GM23338 (cell line): ENCODE measurements around the gene NKAIN2. TPM values are rescaled to one million over a fixed set of nuclear protein-coding genes. Genes with fewer than 3 reads are reported as not detected.
"Not testable (repeated sequence)": the region's sequence is repeated elsewhere in the genome, so short reads cannot be mapped to it uniquely, and the experiment has no call there.

ENCODE experiments used
- ATAC-seq: fragments of 200-7000 bp; cut with Tn5 transposase; 3 replicates; pipeline ENCODE4 v1.9.1; 2020
- DNase-seq: peaks from one replicate; pipeline ENCODE4 v3.0.0-alpha.2; 2015; ENCODE audit warnings: low spot score
- H2AFZ ChIP-seq: fragments of 200-600 bp; sonication (generic); 2 replicates; pipeline ENCODE4 v1.8.0; 2016; ENCODE audit warnings: antibody characterized with exemption, mild to moderate bottlenecking, moderate library complexity
- H3F3A ChIP-seq: fragments of 200-600 bp; sonication (generic); replicated peaks from 2 replicates; pipeline ENCODE4 v1.8.0; 2017; ENCODE audit warnings: antibody characterized with exemption, mixed run types, low read depth
- H3K27ac ChIP-seq: fragments of 200-600 bp; sonication (generic); 2 replicates; pipeline ENCODE4 v1.6.1; 2016; ENCODE audit warnings: low read depth
- H3K27me3 ChIP-seq: fragments of 200-600 bp; sonication (generic); 2 replicates; pipeline ENCODE4 v1.8.0; 2016; ENCODE audit warnings: mild to moderate bottlenecking, mixed run types, moderate library complexity; ENCODE audit not compliant: insufficient read depth
- H3K36me3 ChIP-seq: fragments of 200-600 bp; sonication (generic); 2 replicates; pipeline ENCODE4 v1.8.0; 2016; ENCODE audit warnings: mild to moderate bottlenecking; ENCODE audit not compliant: insufficient read depth
- H3K4me1 ChIP-seq: fragments of 200-600 bp; sonication (generic); 2 replicates; pipeline ENCODE4 v1.8.0; 2016; ENCODE audit warnings: mild to moderate bottlenecking, moderate library complexity; ENCODE audit not compliant: insufficient read depth
- H3K4me2 ChIP-seq: fragments of 200-600 bp; sonication (generic); 2 replicates; pipeline ENCODE4 v1.7.1; 2017; ENCODE audit warnings: mixed run types
- H3K4me3 ChIP-seq: fragments of 200-600 bp; sonication (generic); 2 replicates; pipeline ENCODE4 v1.6.1; 2016; ENCODE audit warnings: mixed run types
- H3K79me2 ChIP-seq: fragments of 200-600 bp; sonication (generic); replicated peaks from 2 replicates; pipeline ENCODE4 v1.8.0; 2017; ENCODE audit warnings: mild to moderate bottlenecking; ENCODE audit not compliant: insufficient read depth
- H3K9me2 ChIP-seq: fragments of 200-600 bp; sonication (generic); 2 replicates; pipeline ENCODE4 v1.8.0; 2017; ENCODE audit not compliant: insufficient read depth
- H4K20me1 ChIP-seq: fragments of 200-600 bp; sonication (generic); replicated peaks from 2 replicates; pipeline ENCODE4 v1.8.0; 2017; ENCODE audit warnings: mild to moderate bottlenecking; ENCODE audit not compliant: insufficient read depth
- H3K27ac Mint-ChIP-seq: 2 replicates; pipeline ENCODE4 v1.8.0; 2020; ENCODE audit warnings: inconsistent platforms, mild to moderate bottlenecking, moderate library complexity, mixed read lengths
- H3K27me3 Mint-ChIP-seq: 3 replicates; pipeline ENCODE4 v1.8.0; 2022; ENCODE audit warnings: low read depth, mild to moderate bottlenecking, moderate library complexity, mixed read lengths, inconsistent platforms; ENCODE audit not compliant: insufficient read depth, poor library complexity
- H3K36me3 Mint-ChIP-seq: 3 replicates; pipeline ENCODE4 v1.8.0; 2021; ENCODE audit warnings: low read depth, mild to moderate bottlenecking, inconsistent platforms, moderate library complexity, mixed read lengths
- H3K4me1 Mint-ChIP-seq: 3 replicates; pipeline ENCODE4 v1.8.0; 2020; ENCODE audit warnings: mild to moderate bottlenecking, inconsistent platforms, mixed read lengths
- H3K4me3 Mint-ChIP-seq: 3 replicates; pipeline ENCODE4 v1.8.0; 2021; ENCODE audit warnings: moderate library complexity, mild to moderate bottlenecking, inconsistent platforms, mixed read lengths
- H3K9me3 Mint-ChIP-seq: 3 replicates; pipeline ENCODE4 v1.8.0; 2020; ENCODE audit warnings: moderate library complexity, mild to moderate bottlenecking, inconsistent platforms, mixed read lengths
- EZH2phosphoT487 ChIP-seq: fragments of 200-600 bp; sonication (generic); IDR thresholded peaks from one replicate; pipeline ENCODE4 v1.8.1; 2018; ENCODE audit warnings: antibody characterized with exemption; ENCODE audit not compliant: unreplicated experiment
- JUNB ChIP-seq: IDR thresholded peaks from one replicate; pipeline ENCODE4 v1.6.1; 2016; ENCODE audit warnings: antibody characterized with exemption; ENCODE audit not compliant: unreplicated experiment
- NANOG ChIP-seq: IDR thresholded peaks from 2 replicates; pipeline ENCODE4 v1.6.1; 2016; ENCODE audit warnings: antibody characterized with exemption, borderline replicate concordance
- ZNF114 ChIP-seq: fragments of 250-450 bp; sonication (Bioruptor Pico); IDR thresholded peaks from 2 replicates; pipeline ENCODE4 v1.5.0; 2020; ENCODE audit warnings: mild to moderate bottlenecking, moderate library complexity
- ZNF331 ChIP-seq: fragments of 250-450 bp; sonication (Bioruptor Pico); IDR thresholded peaks from 2 replicates; pipeline ENCODE4 v1.5.0; 2020; ENCODE audit warnings: low read depth, mild to moderate bottlenecking, moderate library complexity
- polyA plus RNA-seq: library from polyadenylated mRNA; unstranded; fragments of >200 nt; fragmentation: Nextera tagmentation; extraction: Ambion mirVana; gene quantifications from 2 replicates; pipeline ENCODE4 v1.2.1, GENCODE V29; 2016
- total RNA-seq: library from RNA; depleted of rRNA; stranded (reverse); fragments of >200 nt; shearing (Covaris generic); gene quantifications from 2 replicates; pipeline ENCODE4 v1.2.3, GENCODE V29; 2014
- TF ChIP-seq, protein P1 (sequence below), 2 experiments: fragments of 200-600 bp in 1 of 2; sonication (generic) in 1 of 2; conservative IDR thresholded peaks; 2 replicates each; pipeline versions ENCODE4 v1.5.1 to v1.6.1; 2016 to 2017; ENCODE audit warnings: antibody characterized with exemption in 2 of 2, low read depth in 2 of 2, mild to moderate bottlenecking in 2 of 2, moderate library complexity in 1 of 2
- TF ChIP-seq, protein P2 (sequence below): fragments of 250-450 bp; sonication (Bioruptor Pico); IDR thresholded peaks from 2 replicates; pipeline ENCODE4 v1.5.0; 2020; ENCODE audit warnings: mild to moderate bottlenecking, moderate library complexity
- TF ChIP-seq, protein P3 (sequence below): IDR thresholded peaks from one replicate; pipeline ENCODE4 v1.6.1; 2018; ENCODE audit warnings: antibody characterized with exemption; ENCODE audit not compliant: unreplicated experiment

The NKAIN2 gene
- total and polyA plus RNA-seq, 2 experiments from 2014 or later, result 0.39 to 1.1 TPM

DNA sequence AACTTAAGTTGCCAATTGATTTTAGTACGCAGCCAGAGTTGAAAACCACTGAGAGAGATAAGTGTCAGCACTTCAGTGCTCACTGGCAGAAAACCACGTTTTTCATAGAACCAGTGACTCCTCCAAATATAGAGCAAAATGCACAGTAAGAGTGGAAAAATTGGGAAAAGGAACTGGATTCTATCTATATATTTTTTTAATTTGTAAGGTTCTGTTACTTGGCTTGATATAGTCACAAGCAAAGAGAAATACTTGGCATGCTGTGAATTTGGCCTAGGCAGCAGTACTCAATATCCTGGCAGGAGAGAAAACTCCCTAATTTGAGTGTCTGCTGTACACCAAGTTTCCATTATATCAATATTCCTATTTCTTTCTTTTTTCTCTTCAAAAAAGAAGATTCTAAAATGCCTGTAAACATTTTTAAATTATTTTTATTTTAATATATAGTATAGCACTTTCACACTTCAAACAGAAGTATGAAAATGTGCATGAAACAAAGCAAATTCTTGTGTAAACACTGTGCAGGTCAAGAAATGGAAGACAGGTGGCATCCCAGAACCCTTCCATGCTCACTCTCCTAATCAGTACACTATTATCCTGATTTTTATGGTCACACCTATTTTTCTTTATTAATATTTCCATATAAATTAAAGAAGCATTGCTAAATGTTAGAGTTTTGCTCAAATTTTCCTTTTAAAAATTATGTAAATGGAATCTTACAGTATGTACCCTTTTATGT, 596.8 kb downstream of the NKAIN2 start:
- Mint-ChIP-seq H3K27me3 (no peaks in the 10 kb centered on the region), H3K36me3 (no peaks in the 10 kb centered on the region), H3K4me1 (no peaks in the 10 kb centered on the region), H3K9me3 (no peaks in the 10 kb centered on the region), H3K4me3 (no peak overlapping the region), H3K27ac (no peak overlapping the region; the same call in 1 of the 2 replicates)
- Histone ChIP-seq H2AFZ (no peak overlapping the region), H3K27ac (no peak overlapping the region), H3K4me3 (no peak overlapping the region), H3K9me2 (no peaks in the 10 kb centered on the region), H3K27me3 (no peaks in the 10 kb centered on the region), H3K4me2 (no peak overlapping the region), H3K4me1 (no peaks in the 10 kb centered on the region), H3K79me2 (no peaks in the 10 kb centered on the region), H4K20me1 (no peaks in the 10 kb centered on the region), H3F3A (no peaks in the 10 kb centered on the region), H3K36me3 (no peaks in the 10 kb centered on the region)
- ATAC-seq (no peak), DNase-seq (no peak)
- TF ChIP-seq ZNF331 (CRISPR knock-in tag) (no peak), JUNB (no peak), EZH2phosphoT487 (no peak), ZNF114 (no peak), NANOG (no peak)
- TF ChIP-seq, protein P1, sequence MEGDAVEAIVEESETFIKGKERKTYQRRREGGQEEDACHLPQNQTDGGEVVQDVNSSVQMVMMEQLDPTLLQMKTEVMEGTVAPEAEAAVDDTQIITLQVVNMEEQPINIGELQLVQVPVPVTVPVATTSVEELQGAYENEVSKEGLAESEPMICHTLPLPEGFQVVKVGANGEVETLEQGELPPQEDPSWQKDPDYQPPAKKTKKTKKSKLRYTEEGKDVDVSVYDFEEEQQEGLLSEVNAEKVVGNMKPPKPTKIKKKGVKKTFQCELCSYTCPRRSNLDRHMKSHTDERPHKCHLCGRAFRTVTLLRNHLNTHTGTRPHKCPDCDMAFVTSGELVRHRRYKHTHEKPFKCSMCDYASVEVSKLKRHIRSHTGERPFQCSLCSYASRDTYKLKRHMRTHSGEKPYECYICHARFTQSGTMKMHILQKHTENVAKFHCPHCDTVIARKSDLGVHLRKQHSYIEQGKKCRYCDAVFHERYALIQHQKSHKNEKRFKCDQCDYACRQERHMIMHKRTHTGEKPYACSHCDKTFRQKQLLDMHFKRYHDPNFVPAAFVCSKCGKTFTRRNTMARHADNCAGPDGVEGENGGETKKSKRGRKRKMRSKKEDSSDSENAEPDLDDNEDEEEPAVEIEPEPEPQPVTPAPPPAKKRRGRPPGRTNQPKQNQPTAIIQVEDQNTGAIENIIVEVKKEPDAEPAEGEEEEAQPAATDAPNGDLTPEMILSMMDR (conservative IDR thresholded peaks at IDR 0.05; ENCODE audit: low read depth in 2 of 2), result peak in 1 of 2 experiments; percentile 54; a peak in 3 of 4 replicates
- TF ChIP-seq, protein P2, sequence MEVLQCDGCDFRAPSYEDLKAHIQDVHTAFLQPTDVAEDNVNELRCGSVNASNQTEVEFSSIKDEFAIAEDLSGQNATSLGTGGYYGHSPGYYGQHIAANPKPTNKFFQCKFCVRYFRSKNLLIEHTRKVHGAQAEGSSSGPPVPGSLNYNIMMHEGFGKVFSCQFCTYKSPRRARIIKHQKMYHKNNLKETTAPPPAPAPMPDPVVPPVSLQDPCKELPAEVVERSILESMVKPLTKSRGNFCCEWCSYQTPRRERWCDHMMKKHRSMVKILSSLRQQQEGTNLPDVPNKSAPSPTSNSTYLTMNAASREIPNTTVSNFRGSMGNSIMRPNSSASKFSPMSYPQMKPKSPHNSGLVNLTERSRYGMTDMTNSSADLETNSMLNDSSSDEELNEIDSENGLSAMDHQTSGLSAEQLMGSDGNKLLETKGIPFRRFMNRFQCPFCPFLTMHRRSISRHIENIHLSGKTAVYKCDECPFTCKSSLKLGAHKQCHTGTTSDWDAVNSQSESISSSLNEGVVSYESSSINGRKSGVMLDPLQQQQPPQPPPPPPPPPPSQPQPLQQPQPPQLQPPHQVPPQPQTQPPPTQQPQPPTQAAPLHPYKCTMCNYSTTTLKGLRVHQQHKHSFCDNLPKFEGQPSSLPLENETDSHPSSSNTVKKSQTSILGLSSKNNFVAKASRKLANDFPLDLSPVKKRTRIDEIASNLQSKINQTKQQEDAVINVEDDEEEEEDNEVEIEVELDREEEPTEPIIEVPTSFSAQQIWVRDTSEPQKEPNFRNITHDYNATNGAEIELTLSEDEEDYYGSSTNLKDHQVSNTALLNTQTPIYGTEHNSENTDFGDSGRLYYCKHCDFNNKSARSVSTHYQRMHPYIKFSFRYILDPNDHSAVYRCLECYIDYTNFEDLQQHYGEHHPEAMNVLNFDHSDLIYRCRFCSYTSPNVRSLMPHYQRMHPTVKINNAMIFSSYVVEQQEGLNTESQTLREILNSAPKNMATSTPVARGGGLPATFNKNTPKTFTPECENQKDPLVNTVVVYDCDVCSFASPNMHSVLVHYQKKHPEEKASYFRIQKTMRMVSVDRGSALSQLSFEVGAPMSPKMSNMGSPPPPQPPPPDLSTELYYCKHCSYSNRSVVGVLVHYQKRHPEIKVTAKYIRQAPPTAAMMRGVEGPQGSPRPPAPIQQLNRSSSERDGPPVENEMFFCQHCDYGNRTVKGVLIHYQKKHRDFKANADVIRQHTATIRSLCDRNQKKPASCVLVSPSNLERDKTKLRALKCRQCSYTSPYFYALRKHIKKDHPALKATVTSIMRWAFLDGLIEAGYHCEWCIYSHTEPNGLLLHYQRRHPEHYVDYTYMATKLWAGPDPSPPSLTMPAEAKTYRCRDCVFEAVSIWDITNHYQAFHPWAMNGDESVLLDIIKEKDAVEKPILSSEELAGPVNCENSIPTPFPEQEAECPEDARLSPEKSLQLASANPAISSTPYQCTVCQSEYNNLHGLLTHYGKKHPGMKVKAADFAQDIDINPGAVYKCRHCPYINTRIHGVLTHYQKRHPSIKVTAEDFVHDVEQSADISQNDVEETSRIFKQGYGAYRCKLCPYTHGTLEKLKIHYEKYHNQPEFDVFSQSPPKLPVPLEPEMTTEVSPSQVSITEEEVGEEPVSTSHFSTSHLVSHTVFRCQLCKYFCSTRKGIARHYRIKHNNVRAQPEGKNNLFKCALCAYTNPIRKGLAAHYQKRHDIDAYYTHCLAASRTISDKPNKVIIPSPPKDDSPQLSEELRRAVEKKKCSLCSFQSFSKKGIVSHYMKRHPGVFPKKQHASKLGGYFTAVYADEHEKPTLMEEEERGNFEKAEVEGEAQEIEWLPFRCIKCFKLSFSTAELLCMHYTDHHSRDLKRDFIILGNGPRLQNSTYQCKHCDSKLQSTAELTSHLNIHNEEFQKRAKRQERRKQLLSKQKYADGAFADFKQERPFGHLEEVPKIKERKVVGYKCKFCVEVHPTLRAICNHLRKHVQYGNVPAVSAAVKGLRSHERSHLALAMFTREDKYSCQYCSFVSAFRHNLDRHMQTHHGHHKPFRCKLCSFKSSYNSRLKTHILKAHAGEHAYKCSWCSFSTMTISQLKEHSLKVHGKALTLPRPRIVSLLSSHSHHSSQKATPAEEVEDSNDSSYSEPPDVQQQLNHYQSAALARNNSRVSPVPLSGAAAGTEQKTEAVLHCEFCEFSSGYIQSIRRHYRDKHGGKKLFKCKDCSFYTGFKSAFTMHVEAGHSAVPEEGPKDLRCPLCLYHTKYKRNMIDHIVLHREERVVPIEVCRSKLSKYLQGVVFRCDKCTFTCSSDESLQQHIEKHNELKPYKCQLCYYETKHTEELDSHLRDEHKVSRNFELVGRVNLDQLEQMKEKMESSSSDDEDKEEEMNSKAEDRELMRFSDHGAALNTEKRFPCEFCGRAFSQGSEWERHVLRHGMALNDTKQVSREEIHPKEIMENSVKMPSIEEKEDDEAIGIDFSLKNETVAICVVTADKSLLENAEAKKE, result no peak
- TF ChIP-seq, protein P3, sequence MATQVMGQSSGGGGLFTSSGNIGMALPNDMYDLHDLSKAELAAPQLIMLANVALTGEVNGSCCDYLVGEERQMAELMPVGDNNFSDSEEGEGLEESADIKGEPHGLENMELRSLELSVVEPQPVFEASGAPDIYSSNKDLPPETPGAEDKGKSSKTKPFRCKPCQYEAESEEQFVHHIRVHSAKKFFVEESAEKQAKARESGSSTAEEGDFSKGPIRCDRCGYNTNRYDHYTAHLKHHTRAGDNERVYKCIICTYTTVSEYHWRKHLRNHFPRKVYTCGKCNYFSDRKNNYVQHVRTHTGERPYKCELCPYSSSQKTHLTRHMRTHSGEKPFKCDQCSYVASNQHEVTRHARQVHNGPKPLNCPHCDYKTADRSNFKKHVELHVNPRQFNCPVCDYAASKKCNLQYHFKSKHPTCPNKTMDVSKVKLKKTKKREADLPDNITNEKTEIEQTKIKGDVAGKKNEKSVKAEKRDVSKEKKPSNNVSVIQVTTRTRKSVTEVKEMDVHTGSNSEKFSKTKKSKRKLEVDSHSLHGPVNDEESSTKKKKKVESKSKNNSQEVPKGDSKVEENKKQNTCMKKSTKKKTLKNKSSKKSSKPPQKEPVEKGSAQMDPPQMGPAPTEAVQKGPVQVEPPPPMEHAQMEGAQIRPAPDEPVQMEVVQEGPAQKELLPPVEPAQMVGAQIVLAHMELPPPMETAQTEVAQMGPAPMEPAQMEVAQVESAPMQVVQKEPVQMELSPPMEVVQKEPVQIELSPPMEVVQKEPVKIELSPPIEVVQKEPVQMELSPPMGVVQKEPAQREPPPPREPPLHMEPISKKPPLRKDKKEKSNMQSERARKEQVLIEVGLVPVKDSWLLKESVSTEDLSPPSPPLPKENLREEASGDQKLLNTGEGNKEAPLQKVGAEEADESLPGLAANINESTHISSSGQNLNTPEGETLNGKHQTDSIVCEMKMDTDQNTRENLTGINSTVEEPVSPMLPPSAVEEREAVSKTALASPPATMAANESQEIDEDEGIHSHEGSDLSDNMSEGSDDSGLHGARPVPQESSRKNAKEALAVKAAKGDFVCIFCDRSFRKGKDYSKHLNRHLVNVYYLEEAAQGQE, result no peak

DNA sequence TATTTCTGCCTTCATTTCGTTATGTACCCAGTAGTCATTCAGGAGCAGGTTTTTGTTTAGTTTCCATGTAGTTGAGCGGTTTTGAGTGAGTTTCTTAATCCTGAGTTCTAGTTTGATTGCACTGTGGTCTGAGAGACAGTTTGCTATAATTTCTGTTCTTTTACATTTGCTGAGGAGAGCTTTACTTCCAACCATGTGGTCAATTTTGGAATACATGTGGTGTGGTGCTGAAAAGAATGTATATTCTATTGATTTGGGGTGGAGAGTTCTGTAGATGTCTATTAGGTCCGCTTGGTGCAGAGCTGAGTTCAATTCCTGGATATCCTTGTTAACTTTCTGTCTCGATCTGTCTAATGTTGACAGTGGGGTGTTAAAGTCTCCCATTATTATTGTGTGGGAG, 606.8 kb downstream of the NKAIN2 start:
- not testable (repeated sequence) for H3K27me3 ChIP-seq, ATAC-seq, H3K4me3 ChIP-seq, H3K27me3 Mint-ChIP-seq, H3K4me1 Mint-ChIP-seq, H3K4me2 ChIP-seq, H3K27ac Mint-ChIP-seq, DNase-seq, H2AFZ ChIP-seq, H4K20me1 ChIP-seq, H3K79me2 ChIP-seq, H3F3A ChIP-seq, H3K4me3 Mint-ChIP-seq, H3K9me2 ChIP-seq, H3K27ac ChIP-seq, H3K36me3 ChIP-seq, H3K4me1 ChIP-seq
- Mint-ChIP-seq H3K36me3 (peaks cover 18% of the 10 kb centered on the region), H3K9me3 (peaks cover 26% of the 10 kb centered on the region)
